Stimulated activated CD8-positive, alpha-beta memory T cell treated with anti-CD3 and anti-CD28 coated beads, Interleukin-4, amount 100 ng/mL, for 1 hour (primary cell): Measurements from ENCODE around the gene CAMSAP2.
A peak's percentile ranks its signal among the peaks of the same experiment; 100 is the strongest.
"Not testable (repeated sequence)": the region's sequence is repeated elsewhere in the genome, so short reads cannot be mapped to it uniquely, and the experiment has no call there.

Experiments
- DNase-seq, 2 donors: peaks; one replicate each; pipeline ENCODE4 v3.0.0-alpha.2; 2020; ENCODE audit warnings: low read depth in 2 of 2, low spot score in 1 of 2

The CAMSAP2 gene

DNA sequence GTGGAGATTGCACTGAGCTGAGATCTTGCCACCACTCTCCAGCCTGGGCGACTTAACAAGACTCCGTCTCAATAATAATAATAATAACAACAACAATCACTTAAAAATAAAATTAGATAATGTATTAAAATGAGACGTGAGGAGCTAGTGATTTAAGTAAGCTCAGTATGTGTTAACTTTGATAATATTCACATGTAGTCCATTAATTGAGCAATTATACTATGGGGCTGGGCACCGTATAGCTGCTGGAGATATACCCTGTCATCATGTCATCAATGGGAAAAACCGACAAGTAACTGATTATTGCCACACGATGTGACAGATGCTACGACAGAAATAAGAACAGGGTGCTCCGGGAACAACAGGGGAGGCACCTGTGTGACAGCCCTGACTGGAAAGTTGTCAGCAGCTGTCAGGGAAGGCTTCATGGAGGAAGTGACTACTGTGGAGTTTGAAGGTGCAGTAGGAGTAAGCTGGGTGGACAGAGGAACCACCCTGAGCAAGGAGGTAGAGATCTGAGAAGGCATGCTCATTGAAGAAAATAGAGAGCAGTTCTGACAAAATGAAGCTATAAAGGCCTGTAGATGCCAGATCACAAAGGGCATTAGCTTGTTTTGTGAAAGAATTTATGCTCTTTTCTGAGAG, 924 bp upstream of the CAMSAP2 start:
- no peak for DNase-seq

DNA sequence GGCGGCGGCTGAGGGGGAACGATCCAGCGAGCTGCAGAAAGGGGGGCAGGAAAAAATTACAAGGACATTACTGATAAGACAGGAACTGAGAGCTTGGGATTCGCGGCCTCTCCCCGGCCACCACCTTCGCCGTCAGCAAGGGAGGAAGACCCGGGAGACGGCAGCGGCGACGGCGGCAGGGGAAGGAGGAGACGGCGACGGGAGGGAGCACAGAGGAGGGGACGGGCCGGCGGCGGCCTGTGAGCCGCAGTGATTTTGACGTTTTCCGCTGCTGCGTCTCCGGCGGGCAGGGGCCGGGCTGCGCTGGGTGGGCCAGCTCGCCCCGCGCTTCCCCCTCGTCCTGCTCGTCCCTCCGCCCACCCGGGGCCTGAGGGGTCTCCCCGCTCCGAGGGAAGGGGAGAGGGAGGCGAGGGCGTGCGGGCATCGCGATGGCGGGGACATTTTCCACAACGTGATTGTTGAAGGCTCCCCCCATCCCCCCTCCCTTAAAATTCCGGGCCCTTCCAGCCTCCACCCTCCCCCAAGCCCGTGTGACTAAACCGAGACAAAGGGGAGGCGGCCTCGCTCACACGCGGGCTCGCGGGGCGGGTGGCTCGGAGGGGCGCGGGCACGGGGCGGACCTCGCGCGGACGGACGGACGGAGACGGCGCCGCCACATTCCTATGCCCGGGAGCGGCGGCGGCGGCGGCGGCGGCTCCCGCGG, 407 bp downstream of the CAMSAP2 start:
- peak in 1 of 2 donors; percentile 8 for DNase-seq

DNA sequence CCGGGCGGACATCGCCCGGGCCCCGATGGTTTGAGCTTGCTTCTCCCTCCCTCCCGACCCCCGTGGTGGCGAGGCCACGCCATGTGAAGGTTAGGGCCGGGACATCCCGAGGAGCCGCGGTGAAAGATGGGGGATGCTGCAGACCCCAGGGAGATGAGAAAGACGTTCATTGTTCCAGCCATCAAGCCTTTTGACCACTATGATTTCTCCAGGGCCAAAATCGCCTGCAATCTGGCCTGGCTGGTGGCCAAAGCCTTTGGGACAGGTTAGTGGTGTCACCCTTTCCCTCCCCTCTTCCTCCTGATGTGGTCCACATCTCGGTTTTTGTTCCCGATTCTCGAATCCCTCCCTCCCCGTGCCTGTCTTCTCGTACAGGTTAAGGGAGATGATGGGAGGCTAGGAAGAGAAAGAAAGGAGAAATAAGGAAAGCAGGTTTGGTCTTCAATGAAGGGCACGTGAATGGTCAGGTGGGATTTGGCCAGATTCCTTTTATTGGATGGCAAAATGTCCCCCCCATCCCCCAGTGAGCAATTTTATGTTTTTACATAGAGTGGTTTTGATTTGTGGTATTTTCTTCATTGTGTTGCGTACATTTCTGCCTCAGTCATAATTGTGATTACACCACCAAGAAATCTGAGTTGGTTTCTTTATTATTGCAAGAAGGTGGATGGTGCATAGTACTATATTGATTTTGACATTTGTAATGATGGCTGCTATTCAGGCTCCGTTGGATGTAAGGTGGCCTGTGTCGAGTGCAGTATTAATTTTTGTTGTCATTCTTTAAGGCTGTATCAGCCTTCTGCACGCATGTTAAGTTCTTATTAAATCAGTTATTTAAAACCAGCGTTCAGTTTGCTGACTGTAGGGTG, 1.2 kb downstream of the CAMSAP2 start:
- DNase-seq: no peak

DNA sequence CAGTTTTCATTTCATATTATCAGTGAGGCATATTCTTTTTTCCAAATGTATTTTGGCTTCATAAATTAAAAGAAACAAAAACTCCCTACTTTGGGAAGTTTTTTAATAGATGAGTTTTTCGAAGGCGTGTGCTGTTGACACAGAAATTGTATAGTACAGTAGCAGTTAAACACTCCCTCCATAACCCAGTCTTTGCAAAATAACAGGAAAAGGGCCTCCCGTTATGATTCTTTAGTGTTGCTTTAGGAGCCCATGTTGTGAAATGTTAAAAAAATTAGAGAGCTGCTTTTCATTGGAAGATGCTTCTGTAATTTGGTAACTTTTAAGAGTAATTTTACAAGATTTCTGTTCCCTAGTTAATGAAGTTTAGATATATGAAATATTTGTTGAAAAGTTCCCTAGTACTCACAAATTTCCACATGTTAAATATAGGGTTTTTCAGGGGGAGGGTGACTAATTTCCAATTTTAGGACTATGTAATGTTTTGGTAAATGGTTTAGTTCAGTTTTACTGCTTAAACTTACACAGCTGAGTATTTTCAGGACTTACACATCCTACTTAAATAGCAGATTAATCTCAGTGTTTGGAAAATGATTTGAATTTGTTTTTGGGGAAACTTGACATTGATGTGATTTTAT, 2.0 kb downstream of the CAMSAP2 start:
- DNase-seq: no peak

DNA sequence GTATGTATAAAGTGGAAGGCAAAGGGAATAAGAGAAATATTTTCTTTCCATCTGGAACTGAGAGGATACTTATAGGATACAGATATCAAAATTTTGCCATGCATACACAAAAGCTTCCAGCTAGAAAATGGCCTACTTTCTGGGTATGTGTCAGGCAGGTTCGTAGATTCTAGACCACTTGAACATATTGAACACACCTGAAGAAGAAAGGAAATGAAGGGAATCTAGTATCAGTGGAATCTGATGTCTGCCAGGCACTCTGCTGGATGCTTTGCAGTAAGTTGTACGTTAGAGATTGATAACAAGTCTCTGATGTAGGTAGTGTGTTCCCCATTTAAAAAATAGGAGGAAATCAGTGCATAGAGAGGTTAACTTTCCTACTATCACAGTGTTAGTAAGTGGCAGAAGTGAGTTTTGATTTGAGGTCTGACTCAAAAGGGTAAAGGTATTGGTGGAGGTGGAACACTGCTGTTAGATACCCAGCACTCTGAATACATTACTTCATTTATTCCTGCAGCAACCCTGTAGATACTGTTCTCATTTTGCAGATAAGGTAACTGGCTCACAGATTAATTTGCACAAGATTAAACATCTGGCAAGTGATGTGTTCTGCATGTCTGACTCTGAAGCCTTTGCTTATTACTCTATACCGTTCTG, 3.0 kb downstream of the CAMSAP2 start:
- DNase-seq: no peak

DNA sequence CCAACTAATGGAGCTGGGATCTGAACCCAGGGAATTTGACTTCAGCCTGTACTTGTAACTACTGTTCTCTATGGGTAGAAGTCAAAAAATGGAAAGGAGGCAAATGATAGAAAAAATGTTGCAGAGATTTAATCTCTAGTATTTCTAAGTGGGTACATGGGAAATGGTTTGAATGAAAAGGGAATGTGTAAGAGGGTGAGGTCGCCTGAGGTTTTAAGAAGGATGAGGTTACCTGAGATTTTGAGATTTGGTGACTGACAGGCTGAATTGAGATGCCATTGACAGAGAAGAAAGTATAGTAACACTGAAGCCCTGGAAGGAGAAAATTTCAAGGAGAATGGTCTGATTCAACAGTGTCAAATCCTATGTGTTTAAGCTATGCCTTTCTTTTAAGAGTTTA, 5.5 kb downstream of the CAMSAP2 start:
- DNase-seq: no peak

DNA sequence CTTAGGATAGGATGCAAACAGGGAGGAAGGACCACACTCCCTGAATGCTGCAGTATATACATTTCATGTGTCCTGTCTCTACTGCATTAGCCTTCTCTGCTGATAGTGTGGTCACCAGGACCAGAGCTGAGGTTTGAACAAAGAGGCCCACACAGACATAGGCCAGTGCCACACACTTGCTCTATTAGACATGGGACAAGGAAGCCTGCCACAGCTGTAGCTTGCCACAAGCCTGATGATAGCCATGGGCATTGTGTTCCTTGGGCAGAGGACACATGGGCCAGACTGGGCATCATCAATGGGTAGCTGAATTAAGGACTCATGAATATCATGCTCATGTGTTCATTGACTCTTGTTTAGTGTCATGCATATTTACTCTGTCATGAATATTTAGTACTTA, 10.4 kb downstream of the CAMSAP2 start:
- DNase-seq: no peak

DNA sequence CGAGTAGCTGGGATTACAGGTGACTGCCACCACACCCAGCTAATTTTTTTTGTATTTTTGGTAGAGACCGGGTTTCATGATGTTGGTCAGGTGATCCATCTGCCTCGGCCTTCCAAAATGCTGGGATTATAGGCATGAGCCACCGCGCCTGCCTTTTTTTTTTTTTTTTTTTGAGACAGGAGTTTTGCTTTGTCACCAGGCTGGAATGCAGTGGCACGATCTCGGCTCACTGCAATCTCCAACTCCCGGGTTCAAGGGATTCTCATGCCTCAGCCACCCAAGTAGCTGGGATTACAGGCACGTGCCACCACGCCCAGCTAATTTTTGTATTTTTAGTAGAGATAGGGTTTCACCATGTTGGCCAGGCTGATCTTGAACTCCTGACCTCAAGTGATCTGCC, 12.1 kb downstream of the CAMSAP2 start:
- DNase-seq: not testable (repeated sequence)

DNA sequence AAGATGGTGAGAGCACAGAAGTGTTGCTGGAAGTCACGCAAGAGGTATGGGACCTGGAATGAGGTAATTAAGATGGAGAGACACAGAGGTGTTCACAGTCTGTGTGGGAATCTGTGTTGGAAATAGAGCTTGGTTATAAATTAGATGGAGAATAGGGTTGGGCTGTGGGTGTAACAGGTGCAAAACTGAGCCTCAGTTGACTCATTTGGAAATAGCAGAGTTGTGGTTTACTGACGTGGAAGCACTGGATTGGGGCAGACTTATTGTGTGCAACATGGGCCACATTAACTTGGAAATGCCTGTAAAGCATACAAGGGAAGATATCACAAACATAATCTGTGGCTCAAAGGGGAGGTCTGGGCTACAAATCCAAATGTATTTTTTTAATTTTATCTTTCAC, 13.0 kb downstream of the CAMSAP2 start:
- no peak for DNase-seq

DNA sequence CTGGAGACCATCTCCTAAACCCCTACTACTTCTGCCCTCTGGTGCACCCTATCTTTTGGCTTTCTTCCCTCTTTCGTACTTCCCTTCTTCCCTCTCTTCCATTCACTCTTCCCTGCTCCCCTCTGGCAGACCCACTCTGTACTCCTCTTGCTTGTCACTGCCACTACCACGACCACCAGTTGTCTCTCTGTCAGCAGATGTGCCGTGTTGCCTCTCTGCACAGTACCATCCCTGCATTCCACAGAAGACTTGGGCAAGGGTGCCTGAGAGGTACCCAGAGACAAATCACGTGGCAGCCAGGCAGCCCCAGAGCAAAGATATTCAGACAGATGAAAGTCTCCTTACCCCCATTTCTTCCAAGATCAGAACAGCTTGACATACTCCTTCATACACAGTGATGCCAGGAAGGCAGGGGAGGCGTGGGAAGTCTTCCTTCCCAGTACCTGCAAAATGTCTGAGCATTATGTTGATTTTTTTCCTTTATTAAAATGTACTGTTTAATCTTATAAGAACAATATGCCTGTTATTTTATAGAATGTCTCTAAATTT, 15.0 kb downstream of the CAMSAP2 start:
- DNase-seq: no peak

DNA sequence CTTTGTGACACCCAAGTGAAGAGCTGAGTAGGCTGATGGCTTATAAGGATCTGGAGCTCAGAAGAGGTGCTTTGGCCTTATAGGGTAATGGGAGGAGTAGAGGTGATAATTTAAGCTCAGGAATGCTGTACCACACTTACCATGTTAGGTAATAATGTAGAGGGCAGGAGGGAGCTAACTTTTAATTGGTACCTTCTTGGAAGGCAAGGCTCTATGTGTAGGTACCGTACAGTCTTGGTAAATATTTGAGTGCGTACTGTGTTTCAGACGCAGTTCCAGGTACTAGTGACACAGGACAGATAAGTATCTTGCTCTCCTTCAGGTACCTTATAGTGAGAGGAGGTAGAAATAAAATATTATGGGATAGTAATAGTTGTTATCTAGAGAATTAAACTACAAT, 16.8 kb downstream of the CAMSAP2 start:
- DNase-seq: no peak

DNA sequence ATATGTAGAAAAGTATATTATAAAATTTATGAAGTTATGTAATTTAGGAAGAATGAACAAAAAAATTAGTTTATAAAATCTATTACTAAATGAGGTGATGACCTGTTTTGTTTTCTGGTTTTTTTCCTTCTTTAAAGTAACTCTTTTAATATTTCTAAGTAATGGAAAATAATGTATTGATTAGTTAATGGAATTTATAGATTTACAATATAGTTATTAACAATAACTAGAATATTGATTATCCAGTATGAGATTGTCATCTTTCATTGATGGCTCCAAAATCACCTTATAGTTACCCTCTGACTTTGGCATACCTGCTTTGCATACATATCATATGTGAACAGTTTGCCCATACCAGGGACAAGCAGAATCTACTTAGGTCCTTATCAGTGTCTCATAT, 23.4 kb downstream of the CAMSAP2 start:
- DNase-seq: no peak

DNA sequence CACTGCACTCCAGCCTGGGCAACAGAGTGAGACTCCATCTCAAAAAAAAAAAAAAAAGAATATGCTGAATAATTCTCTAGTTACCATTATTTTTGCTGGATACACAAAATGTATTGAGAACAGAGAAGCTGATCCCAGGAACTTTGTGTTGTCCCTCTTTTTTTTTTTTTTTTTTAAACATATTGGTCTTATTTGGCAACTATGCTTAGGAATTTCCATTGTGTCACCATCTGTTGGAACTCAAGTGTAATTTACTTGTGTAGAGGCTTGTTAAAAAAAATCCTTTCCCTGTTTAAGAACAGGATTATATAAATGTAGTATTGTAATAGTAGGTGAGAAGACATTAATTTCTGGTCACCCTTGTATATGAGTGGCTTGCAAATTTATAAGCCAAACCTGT, 28.6 kb downstream of the CAMSAP2 start:
- DNase-seq: no peak

DNA sequence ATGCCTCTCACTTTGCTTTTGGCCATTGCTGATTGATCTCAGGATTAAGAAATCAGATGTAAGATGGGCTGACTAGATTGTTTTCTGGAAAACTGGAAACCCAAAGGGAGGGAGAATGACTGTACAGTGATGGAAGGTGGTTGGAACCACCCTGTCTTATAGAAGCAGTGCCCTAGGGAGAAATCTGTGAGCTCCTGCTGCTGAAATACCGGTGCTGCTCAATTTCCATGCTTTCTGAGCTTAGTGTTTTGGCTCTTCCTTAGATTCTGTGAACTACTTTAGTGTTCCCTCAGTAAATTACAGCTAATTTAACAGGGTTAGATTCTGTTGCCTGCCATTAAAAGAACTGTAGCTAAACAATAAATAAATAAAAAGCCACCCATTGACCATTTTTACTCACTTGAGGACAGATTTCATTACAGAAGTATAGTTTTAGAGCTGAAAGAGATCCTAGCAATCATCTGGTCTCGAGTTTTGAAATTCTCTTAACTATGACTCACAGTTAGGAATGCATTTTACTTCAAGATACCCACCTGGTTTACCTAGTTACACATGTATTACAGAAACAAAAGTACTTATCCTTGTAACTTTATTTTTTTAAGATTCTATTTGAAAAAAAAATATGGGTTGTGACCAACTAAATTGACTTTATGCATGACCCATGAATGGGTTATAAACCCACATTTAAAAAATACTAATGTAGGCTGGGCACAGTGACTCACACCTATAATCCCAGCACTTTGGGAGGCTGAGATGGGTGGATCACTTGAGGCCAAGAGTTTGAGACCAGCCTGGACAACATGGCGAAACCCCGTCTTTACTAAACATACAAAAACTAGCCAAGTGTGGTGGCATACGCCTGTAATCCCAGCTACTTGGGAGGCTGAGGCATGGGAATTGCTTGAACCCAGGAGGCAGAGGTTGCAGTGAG, 33.2 kb downstream of the CAMSAP2 start:
- no peak for DNase-seq

DNA sequence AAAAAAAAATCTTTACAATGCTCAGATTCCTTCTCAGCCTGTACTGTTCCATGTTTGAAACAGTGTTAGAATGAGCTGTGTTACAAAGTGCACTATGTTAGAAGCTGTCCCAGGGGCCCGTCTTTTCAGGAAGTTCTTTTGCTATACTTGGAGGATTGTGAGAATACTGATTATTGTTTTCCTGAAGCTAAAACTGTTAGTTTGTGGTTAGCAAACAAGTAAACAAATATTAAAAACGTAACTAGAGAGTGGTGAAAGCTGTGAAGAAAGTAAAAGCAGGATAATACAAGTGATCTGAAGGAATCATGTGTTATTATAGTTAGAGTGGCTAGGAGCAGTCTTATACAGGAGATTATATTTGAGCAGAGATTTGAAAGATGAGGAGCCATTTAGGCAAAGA, 35.6 kb downstream of the CAMSAP2 start:
- DNase-seq: no peak

DNA sequence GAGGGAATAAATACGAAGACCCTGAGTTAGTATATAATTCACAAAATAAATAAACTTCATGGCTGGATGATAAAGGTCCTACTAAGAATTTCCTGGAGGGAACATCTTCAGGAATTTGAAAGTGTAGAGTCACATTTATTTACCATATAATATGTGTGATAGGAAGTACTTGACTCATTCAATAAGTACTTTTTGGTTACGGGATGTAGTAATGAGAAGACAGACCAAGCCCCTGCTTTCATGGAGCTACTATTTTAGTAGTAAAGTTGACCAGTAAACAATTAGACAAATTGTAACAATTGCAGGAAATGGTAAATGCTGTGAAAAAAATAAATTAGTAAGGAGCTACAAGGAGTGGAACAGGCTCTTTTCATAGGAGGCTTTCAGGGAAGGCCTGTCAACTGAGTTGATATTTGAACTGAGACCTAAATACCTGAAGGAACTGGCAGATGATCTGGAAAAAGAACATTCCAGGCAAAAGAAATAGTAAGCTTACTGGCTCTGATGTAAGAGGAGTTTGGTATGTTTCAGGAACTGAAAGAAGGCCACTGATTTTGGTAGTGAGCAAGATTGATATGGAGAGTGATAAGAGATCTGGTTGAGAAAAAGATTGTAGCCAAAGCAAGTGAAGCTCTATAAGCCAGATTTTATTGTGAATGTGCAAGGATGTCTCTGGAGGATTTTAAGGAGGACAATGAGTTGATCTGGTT, 36.2 kb downstream of the CAMSAP2 start:
- DNase-seq: no peak

DNA sequence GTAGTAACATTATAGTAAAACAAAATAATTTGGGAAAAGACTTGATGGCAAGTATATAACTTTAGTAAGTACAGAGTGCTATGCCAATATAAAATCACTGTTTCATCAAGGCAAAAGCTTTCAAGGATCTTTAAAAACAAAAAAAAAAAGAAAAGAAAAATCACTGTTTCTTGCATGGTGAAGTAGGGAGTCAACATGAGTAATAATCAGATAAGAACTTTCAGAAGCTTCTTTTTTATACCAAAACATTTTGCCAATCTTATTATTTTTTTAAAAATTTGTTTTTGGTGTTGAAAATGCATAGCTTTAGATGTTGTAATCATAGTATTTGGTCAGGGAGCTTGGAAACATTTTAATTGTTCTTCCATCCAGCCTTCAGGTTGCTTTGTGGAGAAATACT, 37.2 kb downstream of the CAMSAP2 start:
- DNase-seq: no peak

DNA sequence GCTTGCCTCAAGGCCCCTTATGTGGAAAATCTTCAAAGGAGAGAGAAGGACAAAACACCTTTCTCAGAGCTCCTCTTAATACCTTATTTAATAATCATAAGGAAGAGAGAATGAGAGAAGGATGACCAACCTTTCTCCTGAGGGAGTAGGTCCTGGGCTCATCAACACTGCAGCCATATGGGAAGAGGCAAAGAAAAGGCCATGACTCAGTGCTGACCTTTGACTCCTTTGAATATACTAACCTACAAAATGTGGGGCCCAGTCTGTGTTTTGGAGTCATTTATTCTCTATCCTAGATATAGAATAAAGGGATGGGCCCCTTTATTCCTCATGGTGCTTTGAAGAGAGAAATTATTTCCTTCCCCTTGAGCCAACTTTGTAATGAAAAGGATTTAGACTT, 38.3 kb downstream of the CAMSAP2 start:
- DNase-seq: no peak

DNA sequence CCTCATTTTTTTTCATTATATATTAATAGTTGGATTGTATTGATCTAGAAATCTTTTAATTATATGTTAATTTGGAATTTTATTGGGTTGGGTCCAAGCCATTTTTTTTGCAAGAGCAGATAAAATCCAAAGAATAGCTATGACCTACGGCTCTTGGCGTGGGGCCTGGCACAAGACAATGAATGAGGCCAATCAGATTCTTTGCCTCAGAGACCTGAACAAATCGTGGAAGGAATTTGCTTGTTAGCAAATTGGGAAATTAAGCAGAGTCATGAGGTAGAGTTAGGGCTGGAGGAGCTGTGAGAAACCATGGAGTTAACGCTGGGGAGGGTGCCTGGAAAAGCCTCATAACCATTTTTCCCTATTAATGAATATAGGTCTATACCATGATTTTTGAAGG, 40.1 kb downstream of the CAMSAP2 start:
- no peak for DNase-seq
